DMS153 treated with DMSO at 0.1 percent for 48 hours (cell line): ENCODE measurements around the gene DCDC2.
"Not testable (repeated sequence)": the region's sequence is repeated elsewhere in the genome, so short reads cannot be mapped to it uniquely, and the experiment has no call there.

ENCODE experiments used
- DNase-seq: peaks from one replicate; lab custom pipeline; 2025; ENCODE audit not compliant: unreplicated experiment; lab: John Stamatoyannopoulos, UW

Gene DCDC2

GRCh38 chr6:24381476-24382219, 23.8 kb upstream of the DCDC2 start:
- DNase-seq: no peak

GRCh38 chr6:24378473-24379097, 20.7 kb upstream of the DCDC2 start:
- no peak for DNase-seq

- DNase-seq: no peak
These were observed 19.0 kb upstream of the DCDC2 start for GRCh38 chr6:24376871-24377270.

GRCh38 chr6:24374612-24375011, 16.8 kb upstream of the DCDC2 start:
- no peak for DNase-seq

GRCh38 chr6:24365103-24365633, 7.3 kb upstream of the DCDC2 start:
- DNase-seq: not testable (repeated sequence)

GRCh38 chr6:24362363-24362762, 4.5 kb upstream of the DCDC2 start:
- not testable (repeated sequence) for DNase-seq

- DNase-seq: peak; percentile 96
These were observed 2.0 kb upstream of the DCDC2 start for GRCh38 chr6:24359640-24360454.

GRCh38 chr6:24358219-24358821, 461 bp upstream of the DCDC2 start:
- DNase-seq: no peak

GRCh38 chr6:24356310-24356973, 1.4 kb downstream of the DCDC2 start:
- DNase-seq: no peak

- no peak for DNase-seq
These were observed 2.5 kb downstream of the DCDC2 start for GRCh38 chr6:24355393-24355792.

GRCh38 chr6:24353861-24354260, 4.0 kb downstream of the DCDC2 start:
- no peak for DNase-seq

GRCh38 chr6:24352434-24352833, 5.4 kb downstream of the DCDC2 start:
- no peak for DNase-seq

- DNase-seq: no peak
These were observed 12.9 kb downstream of the DCDC2 start for GRCh38 chr6:24344976-24345375.

GRCh38 chr6:24340998-24341938, 16.6 kb downstream of the DCDC2 start:
- DNase-seq: no peak

- no peak for DNase-seq
These were observed 17.9 kb downstream of the DCDC2 start for GRCh38 chr6:24339932-24340331.

- no peak for DNase-seq
These were observed 23.6 kb downstream of the DCDC2 start for GRCh38 chr6:24334285-24334684.

GRCh38 chr6:24332317-24332716, 25.5 kb downstream of the DCDC2 start:
- DNase-seq: no peak

GRCh38 chr6:24330137-24330732, 27.6 kb downstream of the DCDC2 start:
- peak; percentile 41 for DNase-seq

- no peak for DNase-seq
These were observed 28.4 kb downstream of the DCDC2 start for GRCh38 chr6:24329451-24329850.
